CD4-positive, alpha-beta T cell treated with Interleukin-15 for 4 hours (primary cell): ENCODE data around the gene ZW10.
"Not testable (repeated sequence)": the region's sequence is repeated elsewhere in the genome, so short reads cannot be mapped to it uniquely, and the experiment has no call there.

Experiments used
- DNase-seq: peaks from one replicate; pipeline ENCODE4 v3.0.0-alpha.2; 2020; ENCODE audit warnings: low spot score

ZW10 gene

DNA sequence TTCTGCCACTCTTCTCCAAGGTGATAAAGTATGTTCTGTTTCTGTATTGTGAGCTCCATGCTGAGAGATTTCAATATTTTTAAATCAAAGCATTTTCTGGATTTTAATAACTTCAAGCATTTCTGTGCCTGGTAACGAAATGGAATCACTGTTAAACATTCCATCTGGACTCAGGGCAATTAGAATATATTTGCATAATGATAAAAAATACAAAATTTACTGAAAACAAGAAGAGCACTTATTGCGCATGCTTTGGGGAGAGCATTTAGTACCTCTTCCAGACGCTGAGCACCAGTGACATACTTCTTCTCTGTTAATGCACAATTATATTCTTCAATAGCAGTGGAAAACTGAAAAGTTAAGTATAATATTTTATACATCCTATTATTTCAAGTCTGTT is 13.3 kb downstream of the ZW10 start:
- no peak for DNase-seq

DNA sequence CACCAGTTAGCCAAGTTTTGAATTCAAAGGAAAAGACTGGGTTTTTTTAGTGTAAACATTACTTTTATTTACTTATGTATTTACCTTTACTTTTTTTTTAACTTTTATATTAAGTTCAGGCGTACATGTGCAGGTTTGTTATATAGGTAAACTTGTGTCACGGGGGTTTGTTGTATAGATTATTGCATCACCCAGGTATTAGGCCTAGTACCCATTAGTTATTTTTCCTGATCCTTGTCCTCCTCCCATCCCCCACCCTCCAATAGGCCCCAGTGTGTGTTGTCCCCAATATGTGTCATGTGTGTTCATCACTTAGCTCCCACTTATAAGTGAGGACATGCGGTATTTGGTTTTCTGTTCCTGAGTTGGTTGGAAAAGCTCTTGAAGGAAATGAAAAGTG is 20.6 kb downstream of the ZW10 start:
- DNase-seq = no peak

DNA sequence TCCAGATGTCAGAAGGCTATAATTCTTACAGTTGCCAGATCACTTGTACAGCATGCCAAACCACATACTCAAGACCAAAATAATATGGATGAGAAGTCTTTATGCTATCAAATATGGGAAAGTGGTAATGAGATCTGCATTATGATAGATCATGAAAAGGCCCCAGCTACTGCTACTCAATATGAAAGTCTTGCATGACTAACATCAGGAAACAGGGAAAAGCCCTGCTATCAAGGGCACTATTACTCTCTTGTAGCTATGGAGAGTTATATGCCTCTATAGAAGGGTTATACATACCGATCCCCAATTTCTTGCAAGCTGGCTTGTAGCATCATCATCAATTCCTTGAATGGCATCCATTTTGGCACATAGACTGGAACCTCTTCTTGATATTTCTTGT is 37.2 kb downstream of the ZW10 start:
- no peak for DNase-seq

DNA sequence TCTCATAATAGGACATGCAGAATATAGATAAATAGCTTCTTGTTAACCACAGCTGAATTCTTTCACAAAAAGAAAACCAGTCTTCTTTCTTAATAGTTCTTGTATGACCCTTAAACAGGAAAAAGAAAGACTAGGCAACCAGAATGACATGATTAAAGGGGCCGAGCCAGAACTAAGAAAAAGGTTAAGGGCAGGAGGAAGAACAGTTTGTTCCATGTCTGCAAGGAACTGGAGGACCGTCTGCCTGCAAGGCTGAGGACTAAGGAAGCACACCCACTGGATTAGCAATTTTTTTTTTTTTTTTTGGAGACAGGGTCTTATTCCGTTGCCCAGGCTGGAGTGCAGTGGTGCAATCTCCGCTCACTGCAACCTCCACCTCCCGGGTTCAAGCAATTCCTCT is 41.4 kb downstream of the ZW10 start:
- DNase-seq = no peak

DNA sequence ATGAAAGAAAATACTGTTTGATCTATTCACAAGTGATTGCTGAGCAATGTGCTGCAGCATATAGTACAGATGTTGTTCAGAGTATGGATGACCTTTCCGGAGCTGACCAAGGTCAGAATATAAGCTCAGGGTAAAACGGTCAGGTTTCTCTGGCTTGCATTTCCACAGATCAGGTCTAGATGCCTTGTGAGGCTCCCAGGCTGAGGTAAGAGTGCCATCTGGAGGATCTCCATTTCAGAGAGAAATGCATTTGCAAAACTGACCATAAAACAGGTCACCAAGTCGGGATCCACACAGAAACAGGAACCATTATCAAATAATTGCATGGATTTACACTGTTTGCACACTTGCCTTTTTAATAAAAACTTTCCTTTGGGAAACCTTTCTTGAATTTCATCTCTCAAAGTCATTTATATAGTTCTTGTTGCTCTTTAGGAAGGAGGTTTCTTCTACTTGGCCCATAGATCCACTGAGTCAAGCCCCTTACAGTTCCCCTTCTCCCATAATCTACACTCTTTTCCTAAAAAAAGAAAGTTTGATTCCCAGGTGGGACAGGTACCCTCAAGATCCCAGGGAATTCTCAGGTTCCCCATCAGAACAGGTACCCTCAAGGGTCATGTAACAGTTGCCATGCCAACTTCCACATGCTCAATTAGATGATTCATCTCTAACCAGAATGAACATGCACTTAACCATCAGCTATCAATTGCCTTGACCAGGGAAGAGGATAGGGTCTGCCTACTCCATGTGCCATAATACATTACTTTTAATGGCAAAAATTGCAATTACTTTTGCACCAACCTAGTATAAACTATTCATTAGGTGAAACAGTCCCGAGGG is 42.4 kb downstream of the ZW10 start:
- no peak for DNase-seq

DNA sequence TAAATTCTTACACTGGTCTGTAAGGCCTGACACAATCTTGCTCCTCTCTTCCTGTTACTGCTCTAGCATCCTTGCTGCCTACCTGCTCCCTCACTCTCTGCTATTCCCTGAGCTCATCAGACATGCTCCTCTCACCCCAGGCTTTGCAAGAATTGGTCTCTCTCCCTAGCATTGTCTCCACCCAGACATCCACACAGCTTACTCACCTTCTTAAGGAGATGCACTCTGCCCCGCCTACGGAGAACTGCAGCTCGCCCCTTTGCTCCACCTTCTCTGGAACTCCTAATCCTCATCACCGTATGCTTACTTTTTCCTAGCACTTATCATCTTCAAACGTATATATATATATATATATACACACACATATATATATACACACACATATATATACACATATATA is 44.0 kb downstream of the ZW10 start:
- DNase-seq = no peak

DNA sequence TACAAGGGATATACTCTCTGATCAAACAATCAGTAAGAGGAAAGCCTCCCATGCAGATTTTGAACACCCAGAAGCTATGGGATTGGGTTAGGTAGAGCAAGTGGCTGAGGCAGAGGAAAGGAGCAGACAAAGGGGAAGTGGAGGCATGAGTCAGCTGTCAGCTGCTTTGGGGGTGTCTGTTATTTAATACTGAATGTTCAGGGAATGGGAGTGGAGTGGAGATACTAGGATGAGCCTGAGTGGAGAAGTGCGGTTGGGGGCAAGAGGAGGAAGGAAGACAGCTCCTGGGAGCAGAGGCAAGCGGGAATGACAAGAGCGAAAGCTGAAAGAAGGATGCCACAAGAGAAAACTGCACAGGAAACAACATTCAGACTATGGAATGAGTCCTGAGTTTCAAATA is 44.7 kb downstream of the ZW10 start:
- DNase-seq = no peak

DNA sequence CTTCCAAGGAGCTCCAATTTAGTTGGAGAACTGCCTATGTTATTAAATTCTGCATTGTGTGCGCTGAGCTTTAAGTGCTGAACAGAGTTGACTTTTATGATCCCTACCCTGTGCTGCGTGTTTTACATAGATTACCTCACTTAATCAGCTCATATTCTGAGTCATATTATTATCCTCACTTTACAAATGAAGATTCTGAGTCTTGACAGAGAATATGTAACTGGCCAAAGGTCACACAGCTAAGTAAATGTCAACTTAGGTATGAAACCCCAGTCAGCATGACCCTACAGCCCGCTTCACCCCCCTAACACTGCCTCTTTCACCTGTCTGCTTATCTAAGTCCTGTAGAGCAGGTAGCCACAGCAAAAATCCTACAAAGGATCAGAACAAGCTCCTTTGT is 47.6 kb downstream of the ZW10 start:
- no peak for DNase-seq

DNA sequence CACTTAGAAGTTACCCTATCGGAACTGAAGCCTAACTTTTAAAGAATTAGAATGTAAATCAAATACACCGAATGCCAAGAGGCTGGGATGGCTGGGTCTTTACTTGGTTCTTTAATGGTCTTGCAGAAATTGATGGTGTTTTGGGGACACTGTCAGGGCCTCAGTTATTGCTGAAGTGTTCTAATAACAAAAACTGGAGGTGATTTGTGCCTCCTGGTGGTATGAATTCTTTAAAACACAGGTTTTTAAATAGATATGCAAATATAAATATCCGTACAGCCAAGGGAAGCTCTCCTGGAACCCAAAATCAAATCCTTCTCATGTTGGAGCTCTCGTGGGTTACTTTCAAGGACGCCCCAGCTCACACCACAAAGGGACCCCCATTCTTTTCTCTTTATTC is 48.1 kb downstream of the ZW10 start:
- no peak for DNase-seq

DNA sequence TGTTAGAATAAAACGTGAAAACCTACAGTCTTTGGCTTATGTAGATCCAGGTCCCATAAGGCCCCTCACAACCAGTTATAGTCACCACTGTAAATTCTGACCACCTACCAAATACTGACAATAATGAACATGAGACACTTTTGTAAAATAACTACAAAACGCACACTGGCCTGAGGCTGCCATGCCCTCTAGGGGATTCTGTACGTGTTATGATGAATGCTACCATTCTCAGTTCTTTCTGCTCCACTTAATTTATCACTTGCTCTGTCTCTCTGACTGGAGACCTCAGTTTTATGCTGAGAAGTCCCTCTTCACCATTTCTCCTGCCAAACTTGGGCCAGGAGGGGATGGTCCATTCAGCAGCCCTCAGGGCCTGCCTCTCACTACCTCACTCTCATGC is 48.7 kb downstream of the ZW10 start:
- DNase-seq = no peak

DNA sequence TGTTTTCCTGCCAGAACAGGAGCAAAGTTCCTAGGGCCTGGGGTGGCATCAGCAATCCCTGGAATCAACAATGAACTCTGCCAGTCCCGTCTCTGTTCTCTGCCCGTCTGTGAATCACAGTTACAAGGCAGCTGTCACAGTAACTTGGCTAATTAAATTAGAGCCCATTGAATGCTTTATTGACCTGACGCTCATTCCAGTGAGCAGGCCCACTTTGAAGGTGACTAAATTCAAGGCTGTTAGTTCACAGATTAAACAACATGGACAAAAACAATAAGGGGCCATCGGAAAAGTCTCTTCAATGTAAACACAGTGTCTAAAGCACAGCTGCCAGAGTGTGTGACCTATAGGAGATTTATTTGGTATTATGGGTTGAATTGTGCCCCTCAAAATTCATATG is 49.7 kb downstream of the ZW10 start:
- no peak for DNase-seq

DNA sequence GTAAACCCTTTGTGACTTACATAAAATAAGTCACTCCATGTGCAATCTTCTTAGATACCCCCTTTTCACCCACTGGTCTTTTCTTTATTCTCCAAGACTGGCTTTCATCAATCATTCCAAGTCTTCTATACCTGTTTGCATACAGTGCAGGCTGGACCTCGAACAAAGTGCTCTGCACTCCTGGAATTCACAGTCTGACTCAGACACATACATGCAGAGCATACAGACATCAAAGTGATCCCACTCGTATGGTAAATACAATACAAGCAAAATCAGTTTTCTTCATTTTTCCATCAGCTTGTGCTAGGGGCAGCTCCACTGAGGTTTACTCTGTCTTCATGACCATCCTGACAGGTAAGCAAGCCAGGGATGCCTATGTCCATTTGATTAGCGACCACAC is 50.6 kb downstream of the ZW10 start:
- DNase-seq = no peak

DNA sequence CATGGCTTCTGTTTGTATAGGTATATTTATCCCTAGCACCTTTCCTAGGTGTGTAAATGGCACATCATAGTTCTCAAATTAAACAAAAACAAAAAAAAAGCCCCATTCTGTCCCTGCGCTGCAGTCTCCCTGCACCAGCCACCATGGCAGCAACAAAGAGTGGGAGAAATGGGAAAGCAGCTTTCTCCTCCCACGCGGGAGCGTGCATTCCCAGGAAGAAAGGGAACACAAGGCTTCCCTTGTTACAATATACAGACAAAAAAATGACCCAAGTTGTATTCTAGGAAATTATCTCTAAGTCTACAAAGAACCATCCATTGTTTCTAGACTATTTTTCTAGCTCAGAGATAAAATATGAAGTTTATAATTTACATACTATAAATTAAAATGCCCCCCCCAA is 51.3 kb downstream of the ZW10 start:
- DNase-seq = no peak

DNA sequence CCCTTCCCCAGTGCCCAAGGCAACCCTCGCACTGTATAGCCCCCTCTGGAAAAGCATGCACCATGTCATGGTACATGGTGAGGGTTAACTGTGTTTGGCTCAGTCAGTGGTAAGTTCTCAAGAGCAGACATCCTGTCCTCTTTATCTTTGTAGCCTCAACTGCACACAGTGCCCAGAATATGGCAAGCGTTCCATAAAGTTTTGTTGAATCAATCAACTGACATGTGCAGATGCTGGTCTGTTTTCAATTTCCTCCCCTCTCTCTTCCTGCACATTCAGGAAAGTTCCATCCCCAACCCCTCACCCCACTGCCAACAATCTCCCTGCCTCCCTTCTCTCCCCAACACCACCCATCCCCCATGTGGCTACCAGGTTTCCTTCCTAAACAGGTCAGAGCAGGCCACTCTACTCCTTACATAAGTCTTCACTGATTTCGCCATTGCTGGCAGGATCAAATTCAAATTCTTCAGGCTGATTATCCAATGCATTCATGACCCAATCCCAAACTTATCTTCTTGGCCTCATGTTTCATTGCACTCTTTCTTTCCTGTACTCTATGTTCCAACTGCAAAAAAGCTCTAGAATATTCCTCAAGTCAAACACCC is 51.9 kb downstream of the ZW10 start:
- no peak for DNase-seq

DNA sequence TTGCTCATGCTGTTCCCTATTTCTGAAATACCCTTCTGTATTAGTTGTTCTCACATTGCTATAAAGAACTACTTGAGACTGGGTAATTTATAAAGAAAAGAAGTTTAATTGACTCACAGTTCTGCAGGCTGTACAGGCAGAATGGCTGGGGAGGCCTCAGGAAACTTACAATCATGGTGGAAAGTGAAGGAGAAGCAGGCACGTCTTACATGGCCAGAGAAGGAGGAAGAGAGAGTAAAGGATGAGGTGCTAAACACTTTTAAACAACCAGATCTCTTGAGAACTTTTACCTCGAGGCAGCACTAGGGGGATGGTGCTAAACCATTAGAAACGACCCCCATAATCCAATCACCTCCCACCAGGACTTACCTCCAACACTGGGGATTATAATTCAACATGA is 53.0 kb downstream of the ZW10 start:
- not testable (repeated sequence) for DNase-seq

DNA sequence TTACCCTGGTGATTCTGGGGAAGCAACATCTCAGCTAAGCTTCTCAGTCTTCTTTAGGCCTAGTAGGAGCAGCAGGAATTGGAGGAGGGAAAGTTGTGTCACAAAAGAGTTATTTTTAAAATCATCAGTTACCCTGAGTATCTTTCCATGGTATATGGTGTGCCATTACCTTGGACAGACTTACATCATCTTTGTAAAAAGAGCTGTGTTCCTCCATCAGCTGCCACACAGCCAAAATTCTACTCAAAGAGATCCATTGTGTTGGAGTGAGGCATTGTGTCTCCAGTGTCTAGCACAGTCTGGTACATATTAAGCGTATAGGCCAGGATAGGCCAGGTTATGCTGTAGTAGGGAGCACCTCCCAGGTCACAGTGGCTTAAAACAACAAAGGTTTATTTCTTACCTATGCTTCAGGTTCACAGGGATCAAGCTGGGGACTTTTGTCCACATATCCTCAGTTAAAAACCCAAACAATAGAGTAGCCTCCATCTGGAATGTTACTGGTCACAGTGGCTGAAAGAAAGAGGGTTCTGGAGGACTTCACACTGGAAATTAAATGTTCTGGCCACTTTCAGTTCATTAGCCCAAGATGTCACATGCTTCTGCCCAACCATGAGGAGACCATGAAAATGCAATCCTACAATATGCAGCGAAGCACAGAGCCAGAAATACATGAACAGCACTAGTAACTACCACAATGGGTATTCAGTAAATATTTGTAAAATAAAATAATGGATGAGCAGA is 57.4 kb downstream of the ZW10 start:
- no peak for DNase-seq

DNA sequence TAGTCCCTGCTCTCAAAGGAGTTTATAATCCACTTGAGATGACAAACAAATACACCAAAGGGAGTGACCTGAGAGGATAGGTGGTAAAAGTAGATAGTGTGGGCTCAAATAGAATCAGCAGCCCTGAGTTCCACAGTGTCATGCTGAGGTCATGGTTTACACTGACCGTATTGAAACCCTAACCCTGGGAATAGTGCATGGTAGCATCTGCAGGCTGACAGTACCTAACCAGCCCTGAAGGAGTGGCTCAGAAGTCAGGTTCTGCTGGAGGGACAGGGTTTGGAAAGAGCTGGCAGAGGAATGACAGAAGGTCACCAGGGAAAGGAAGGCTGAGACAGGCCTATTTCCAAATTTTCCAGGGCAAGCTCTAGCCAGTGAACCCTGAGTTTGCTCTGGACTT is 58.2 kb downstream of the ZW10 start:
- no peak for DNase-seq

DNA sequence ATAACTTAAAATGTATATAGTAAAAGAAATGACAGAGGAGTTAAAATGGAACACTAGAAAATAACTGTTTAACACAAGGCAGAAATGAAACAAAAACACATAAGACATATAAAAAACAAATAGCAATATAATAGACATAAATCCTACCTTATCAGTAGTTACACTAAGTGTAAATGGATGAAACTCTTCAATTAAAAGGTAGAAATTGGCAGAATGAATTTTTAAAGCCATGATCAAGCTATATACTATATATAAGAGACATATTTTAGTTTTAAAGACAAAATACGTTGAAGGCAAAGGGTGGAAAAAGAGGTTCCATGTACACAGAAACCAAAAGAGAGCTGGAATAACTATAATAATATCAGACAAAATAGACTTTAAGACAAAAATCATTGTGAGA is 62.5 kb downstream of the ZW10 start:
- no peak for DNase-seq

DNA sequence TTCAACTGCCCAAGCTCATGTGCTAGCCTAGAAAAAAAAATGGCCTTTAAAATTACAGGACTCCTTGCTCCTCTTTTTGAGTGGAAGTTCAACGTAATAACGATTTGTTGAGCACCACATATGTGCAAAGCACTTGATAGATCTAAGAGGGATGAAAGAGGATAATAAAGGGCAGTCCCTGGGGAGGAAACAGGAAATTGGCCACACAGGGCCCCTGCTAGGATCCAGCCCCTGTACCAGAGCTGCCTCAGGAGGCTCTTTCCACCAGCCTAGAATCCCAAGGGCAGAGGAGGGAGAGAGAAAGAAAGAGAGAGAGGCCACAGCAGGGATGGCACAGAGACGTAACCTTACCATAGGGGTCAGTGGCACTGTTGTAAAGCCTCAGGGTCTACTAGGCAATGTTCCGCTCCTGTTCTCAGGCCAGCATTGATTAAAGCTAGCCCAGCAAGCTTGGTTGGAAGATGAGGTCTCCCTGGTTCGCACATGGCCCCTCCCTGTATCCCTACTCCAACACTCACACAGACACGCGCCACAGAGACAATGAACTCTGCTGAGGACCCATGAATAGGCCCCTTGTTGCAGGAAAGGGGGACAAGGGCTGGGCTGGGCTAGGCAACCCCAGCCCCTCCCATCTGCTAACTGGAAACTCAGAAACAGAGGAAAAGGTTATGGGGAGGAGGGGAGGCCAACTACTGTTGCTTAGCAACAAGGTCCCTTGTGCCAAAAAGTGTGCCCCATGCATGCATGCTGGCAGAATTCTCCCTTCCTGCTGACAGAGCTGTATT is 67.4 kb downstream of the ZW10 start, which contains the start of gene TMPRSS5:
TSS of gene TMPRSS5 (minus strand) at position 438 of the 785 bp plus-strand sequence. CDS start at position 354, 84 bp downstream.
- no peak for DNase-seq

DNA sequence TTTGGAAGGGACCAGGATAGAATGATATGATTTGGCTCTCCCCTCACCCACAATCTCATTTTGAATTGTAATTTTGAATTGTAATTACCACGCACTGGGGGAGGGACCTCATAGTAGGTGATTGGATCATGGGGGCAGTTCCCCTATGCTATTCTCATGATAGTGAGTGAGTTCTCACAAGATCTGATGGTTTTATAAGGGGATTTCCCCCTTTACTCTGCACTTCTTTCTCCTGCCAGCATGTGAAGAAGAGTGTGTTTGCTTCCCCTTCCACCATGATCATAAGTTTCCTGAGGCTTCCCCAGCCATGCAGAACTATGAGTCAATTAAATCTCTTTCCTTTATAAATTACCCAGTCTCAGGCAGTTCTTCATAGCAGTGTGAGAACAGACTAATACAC is 69.9 kb downstream of the ZW10 start:
- not testable (repeated sequence) for DNase-seq

DNA sequence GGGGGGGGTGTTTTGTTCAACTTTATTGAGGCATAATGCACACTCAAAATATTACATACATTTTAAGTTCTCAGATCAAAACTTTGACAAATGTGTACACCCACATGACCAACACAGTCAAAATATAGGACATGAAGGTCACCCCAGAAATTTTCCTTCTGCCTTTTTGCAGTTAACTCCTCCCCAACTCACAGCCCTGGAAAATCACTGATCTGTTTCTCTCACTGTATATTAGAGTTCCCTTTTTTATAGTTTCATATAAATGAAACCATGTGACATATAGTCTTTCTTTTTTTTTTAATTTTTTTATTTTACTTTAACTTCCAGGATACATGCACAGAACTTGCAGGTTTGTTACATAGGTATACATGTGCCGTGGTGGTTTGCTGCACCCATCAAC is 72.0 kb downstream of the ZW10 start:
- no peak for DNase-seq

DNA sequence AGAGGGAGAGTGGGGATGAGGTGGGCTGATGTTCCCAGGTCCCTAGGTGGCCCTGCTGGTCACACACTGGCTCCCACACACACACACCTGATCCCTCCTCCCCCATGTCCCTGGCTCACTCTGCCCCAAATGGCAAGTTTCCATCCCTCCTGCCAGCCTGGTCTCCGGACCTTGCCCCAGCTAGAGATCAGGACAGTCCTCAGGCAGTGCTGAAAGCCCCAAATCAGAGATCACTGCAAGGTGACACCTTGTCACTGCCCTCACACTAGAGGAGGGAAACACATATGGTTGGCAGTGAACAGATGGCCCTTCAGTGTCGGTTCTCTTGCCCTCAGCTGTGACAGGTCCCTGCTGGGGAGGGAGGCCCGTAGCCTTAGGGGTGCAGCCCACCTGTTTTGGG is 75.0 kb downstream of the ZW10 start:
- no peak for DNase-seq
